NCI-H524 (cell line): ENCODE measurements around the gene LYPD6B.

Experiments used
- DNase-seq, 2 experiments: peaks; one replicate each; lab custom pipeline; 2025; lab: John Stamatoyannopoulos, UW

The LYPD6B gene

GRCh38 chr2:149041482-149041881 is 3.0 kb downstream of the LYPD6B start:
- no peak for DNase-seq

GRCh38 chr2:149042881-149043280 is 4.4 kb downstream of the LYPD6B start:
- no peak for DNase-seq

- no peak for DNase-seq
Observed at GRCh38 chr2:149044500-149044899, 6.0 kb downstream of the LYPD6B start.

GRCh38 chr2:149047118-149047517 is 8.6 kb downstream of the LYPD6B start:
- DNase-seq: no peak

- no peak for DNase-seq
Observed at GRCh38 chr2:149049142-149049541, 10.6 kb downstream of the LYPD6B start.

GRCh38 chr2:149050188-149050587 is 11.7 kb downstream of the LYPD6B start:
- no peak for DNase-seq

GRCh38 chr2:149055751-149056150 is 17.3 kb downstream of the LYPD6B start:
- DNase-seq: no peak

- no peak for DNase-seq
Observed at GRCh38 chr2:149056541-149057255, 18.2 kb downstream of the LYPD6B start.

GRCh38 chr2:149057401-149057800 is 18.9 kb downstream of the LYPD6B start:
- no peak for DNase-seq

- no peak for DNase-seq
Observed at GRCh38 chr2:149058936-149059335, 20.4 kb downstream of the LYPD6B start.

- no peak for DNase-seq
Observed at GRCh38 chr2:149059822-149060221, 21.3 kb downstream of the LYPD6B start.

- no peak for DNase-seq
Observed at GRCh38 chr2:149061133-149061745, 22.7 kb downstream of the LYPD6B start.

- DNase-seq: no peak
Observed at GRCh38 chr2:149062531-149062930, 24.0 kb downstream of the LYPD6B start.

- DNase-seq: no peak
Observed at GRCh38 chr2:149063177-149063576, 24.7 kb downstream of the LYPD6B start.

GRCh38 chr2:149064365-149064841 is 25.9 kb downstream of the LYPD6B start:
- DNase-seq: no peak

- no peak for DNase-seq
Observed at GRCh38 chr2:149064856-149065630, 26.5 kb downstream of the LYPD6B start.

- no peak for DNase-seq
Observed at GRCh38 chr2:149068225-149068995, 29.9 kb downstream of the LYPD6B start.

GRCh38 chr2:149068996-149069888 is 30.7 kb downstream of the LYPD6B start:
- DNase-seq: no peak

GRCh38 chr2:149070681-149071320 is 32.3 kb downstream of the LYPD6B start:
- no peak for DNase-seq

GRCh38 chr2:149075105-149075504 is 36.6 kb downstream of the LYPD6B start:
- no peak for DNase-seq

GRCh38 chr2:149075853-149076252 is 37.4 kb downstream of the LYPD6B start:
- no peak for DNase-seq
